ENCODE data around the gene ECHDC3. TPM values are rescaled to one million over a fixed set of nuclear protein-coding genes. Genes with fewer than 3 reads are reported as not detected.

The ECHDC3 gene
- total RNA-seq, 1 donor from 2014 or later = 1.2 TPM

DNA sequence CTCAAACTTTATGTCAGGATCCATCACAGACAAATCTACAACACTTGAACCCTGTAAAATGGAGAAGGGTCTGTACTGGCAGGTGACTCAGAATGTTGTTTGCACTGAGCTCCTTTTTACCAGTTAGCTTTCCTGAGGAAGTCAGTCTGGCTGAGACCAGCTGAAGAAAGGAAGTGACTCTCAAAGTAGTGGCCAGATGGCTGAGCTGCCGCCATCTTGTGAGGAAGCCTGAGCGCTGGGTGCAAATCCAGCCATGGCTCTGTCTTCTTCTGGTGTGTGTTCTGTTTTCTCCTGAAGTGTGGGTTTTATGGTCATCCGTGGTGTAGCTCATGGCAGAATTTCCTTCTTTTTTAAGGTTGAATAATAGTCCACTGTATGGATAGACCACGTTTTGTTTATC lies 25.5 kb upstream of the ECHDC3 start:
- H3K4me3 Mint-ChIP-seq (ENCODE audit: unreplicated experiment) = no peak overlapping the region
- H3K9me3 Mint-ChIP-seq (ENCODE audit: unreplicated experiment) = peaks cover 5% of the 10 kb centered on the region
- H3K27ac Mint-ChIP-seq (ENCODE audit: unreplicated experiment) = no peak overlapping the region
- peaks cover 4% of the 10 kb centered on the region for H3K27me3 Mint-ChIP-seq (ENCODE audit: unreplicated experiment)
- DNase-seq (ENCODE audit: extremely low spot score, unreplicated experiment) = no peak
- TF ChIP-seq, protein P1, sequence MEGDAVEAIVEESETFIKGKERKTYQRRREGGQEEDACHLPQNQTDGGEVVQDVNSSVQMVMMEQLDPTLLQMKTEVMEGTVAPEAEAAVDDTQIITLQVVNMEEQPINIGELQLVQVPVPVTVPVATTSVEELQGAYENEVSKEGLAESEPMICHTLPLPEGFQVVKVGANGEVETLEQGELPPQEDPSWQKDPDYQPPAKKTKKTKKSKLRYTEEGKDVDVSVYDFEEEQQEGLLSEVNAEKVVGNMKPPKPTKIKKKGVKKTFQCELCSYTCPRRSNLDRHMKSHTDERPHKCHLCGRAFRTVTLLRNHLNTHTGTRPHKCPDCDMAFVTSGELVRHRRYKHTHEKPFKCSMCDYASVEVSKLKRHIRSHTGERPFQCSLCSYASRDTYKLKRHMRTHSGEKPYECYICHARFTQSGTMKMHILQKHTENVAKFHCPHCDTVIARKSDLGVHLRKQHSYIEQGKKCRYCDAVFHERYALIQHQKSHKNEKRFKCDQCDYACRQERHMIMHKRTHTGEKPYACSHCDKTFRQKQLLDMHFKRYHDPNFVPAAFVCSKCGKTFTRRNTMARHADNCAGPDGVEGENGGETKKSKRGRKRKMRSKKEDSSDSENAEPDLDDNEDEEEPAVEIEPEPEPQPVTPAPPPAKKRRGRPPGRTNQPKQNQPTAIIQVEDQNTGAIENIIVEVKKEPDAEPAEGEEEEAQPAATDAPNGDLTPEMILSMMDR (IDR thresholded peaks at IDR 0.05) = no peak
- no peaks in the 10 kb centered on the region for H3K4me1 Mint-ChIP-seq (ENCODE audit: unreplicated experiment)
- no peaks in the 10 kb centered on the region for H3K36me3 Mint-ChIP-seq (ENCODE audit: unreplicated experiment)

- H3K4me1 Mint-ChIP-seq (ENCODE audit: unreplicated experiment) = no peaks in the 10 kb centered on the region
- H3K4me3 Mint-ChIP-seq (ENCODE audit: unreplicated experiment) = no peak overlapping the region
- peaks cover 6% of the 10 kb centered on the region for H3K27me3 Mint-ChIP-seq (ENCODE audit: unreplicated experiment)
- no peak overlapping the region for H3K27ac Mint-ChIP-seq (ENCODE audit: unreplicated experiment)
- no peaks in the 10 kb centered on the region for H3K36me3 Mint-ChIP-seq (ENCODE audit: unreplicated experiment)
- DNase-seq (ENCODE audit: extremely low spot score, unreplicated experiment) = no peak
- peaks cover 5% of the 10 kb centered on the region for H3K9me3 Mint-ChIP-seq (ENCODE audit: unreplicated experiment)
- TF ChIP-seq, protein P1 (IDR thresholded peaks at IDR 0.05) = no peak
Measured at GRCh38 chr10:11719496-11720259, 22.5 kb upstream of the ECHDC3 start.

DNA sequence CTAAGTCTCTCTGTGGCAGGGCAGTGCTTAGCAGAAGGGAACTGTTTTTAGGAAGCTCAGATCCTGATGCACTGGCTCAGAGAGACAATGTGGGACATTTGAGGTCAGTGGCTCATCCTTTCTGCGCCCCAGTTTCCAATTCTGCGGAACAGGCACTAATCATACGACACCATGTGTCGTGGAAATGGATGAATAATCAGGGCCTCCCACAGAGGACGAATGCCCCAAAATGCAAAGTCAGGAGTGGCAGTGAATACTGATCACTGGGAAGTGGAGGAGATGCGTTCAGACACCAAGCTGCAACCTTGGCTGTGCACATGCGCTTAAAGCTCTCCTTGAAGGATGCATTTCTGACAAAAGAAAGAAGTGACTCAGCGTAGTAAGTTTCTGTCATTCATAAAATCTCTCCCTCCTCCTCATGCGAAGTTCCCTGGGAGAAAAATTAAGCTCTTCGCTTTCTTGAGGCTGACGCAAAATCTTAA lies 21.9 kb upstream of the ECHDC3 start:
- no peak overlapping the region for H3K27ac Mint-ChIP-seq (ENCODE audit: unreplicated experiment)
- peaks cover 1% of the 10 kb centered on the region for H3K4me1 Mint-ChIP-seq (ENCODE audit: unreplicated experiment)
- TF ChIP-seq, protein P1 (IDR thresholded peaks at IDR 0.05) = no peak
- DNase-seq (ENCODE audit: extremely low spot score, unreplicated experiment) = no peak
- no peak overlapping the region for H3K4me3 Mint-ChIP-seq (ENCODE audit: unreplicated experiment)
- H3K9me3 Mint-ChIP-seq (ENCODE audit: unreplicated experiment) = peaks cover 5% of the 10 kb centered on the region
- peaks cover 9% of the 10 kb centered on the region for H3K27me3 Mint-ChIP-seq (ENCODE audit: unreplicated experiment)
- no peaks in the 10 kb centered on the region for H3K36me3 Mint-ChIP-seq (ENCODE audit: unreplicated experiment)

DNA sequence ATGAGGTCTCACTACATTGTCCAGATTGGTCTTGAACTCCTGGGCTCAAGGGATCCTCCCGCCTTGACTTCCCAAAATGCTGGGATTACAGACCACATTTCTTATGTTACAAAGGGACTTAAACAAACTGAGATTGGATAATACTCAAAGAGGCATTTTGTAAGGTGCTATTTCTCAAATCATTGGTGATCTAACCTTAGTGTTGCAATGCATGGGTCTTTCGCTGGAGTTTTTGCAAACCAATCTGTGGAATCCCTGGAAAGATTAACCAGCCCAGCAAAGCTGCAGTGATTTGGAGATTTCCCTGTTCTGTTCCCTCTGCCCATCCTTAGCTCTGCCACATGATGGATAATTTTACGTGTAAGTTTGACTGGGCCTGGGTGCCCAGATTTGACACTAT lies 20.4 kb upstream of the ECHDC3 start:
- no peaks in the 10 kb centered on the region for H3K36me3 Mint-ChIP-seq (ENCODE audit: unreplicated experiment)
- peaks cover 3% of the 10 kb centered on the region for H3K9me3 Mint-ChIP-seq (ENCODE audit: unreplicated experiment)
- peaks cover 15% of the 10 kb centered on the region for H3K27me3 Mint-ChIP-seq (ENCODE audit: unreplicated experiment)
- peaks cover 1% of the 10 kb centered on the region for H3K4me1 Mint-ChIP-seq (ENCODE audit: unreplicated experiment)
- H3K4me3 Mint-ChIP-seq (ENCODE audit: unreplicated experiment) = no peak overlapping the region
- H3K27ac Mint-ChIP-seq (ENCODE audit: unreplicated experiment) = no peak overlapping the region
- DNase-seq (ENCODE audit: extremely low spot score, unreplicated experiment) = no peak
- TF ChIP-seq, protein P1 (IDR thresholded peaks at IDR 0.05) = no peak

GRCh38 chr10:11723359-11723758 lies 18.8 kb upstream of the ECHDC3 start:
- Mint-ChIP-seq H3K27me3 (ENCODE audit: unreplicated experiment) (peaks cover 20% of the 10 kb centered on the region), H3K4me1 (ENCODE audit: unreplicated experiment) (peaks cover 1% of the 10 kb centered on the region), H3K36me3 (ENCODE audit: unreplicated experiment) (no peaks in the 10 kb centered on the region), H3K4me3 (ENCODE audit: unreplicated experiment) (no peak overlapping the region), H3K9me3 (ENCODE audit: unreplicated experiment) (peaks cover 2% of the 10 kb centered on the region), H3K27ac (ENCODE audit: unreplicated experiment) (no peak overlapping the region)
- TF ChIP-seq, protein P1 (IDR thresholded peaks at IDR 0.05) = no peak
- no peak for DNase-seq (ENCODE audit: extremely low spot score, unreplicated experiment)
